ENCODE data around the gene IL1RAP.

DNA sequence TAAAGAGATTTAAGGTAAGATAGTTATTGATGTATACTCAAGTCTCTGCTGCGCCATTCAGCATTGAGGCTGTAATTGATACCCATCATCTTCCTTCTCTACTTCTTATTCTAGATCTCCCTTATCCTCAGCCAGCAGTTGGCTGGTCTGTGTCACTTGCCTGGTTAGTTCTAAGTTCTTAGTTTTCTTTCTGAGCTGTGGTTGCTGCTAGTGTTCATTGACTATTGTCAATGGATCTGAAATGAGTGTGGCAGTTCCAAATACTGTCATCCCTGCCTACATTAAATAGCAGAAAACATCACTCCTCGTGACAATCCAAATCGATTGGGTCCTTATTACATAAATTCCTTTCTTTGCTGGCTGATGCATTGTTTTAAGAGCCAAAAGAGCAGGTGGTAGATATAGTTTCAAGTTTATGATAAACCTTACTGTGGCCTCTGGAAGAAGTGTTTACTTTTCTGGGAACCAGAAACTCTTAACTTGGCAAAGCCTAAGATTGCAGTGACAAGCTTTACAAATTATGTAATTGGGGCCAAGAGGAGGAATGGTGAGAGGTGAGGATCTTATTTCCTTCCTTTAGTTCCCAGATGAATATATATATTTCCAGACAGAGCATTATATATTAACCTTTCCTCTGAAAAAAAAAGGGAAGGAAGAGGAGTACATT, 180.6 kb downstream of the IL1RAP start:
- TF ChIP-seq, protein P1, sequence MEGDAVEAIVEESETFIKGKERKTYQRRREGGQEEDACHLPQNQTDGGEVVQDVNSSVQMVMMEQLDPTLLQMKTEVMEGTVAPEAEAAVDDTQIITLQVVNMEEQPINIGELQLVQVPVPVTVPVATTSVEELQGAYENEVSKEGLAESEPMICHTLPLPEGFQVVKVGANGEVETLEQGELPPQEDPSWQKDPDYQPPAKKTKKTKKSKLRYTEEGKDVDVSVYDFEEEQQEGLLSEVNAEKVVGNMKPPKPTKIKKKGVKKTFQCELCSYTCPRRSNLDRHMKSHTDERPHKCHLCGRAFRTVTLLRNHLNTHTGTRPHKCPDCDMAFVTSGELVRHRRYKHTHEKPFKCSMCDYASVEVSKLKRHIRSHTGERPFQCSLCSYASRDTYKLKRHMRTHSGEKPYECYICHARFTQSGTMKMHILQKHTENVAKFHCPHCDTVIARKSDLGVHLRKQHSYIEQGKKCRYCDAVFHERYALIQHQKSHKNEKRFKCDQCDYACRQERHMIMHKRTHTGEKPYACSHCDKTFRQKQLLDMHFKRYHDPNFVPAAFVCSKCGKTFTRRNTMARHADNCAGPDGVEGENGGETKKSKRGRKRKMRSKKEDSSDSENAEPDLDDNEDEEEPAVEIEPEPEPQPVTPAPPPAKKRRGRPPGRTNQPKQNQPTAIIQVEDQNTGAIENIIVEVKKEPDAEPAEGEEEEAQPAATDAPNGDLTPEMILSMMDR (IDR thresholded peaks at IDR 0.05; ENCODE audit: extremely low read depth in 1 of 2, insufficient read depth in 1 of 2, low read depth in 1 of 2, low read length in 2 of 2) = no peak
- TF ChIP-seq POLR2AphosphoS5 (IDR thresholded peaks at IDR 0.05; ENCODE audit: insufficient read depth, low read depth, low read length) (no peak), POLR2A (IDR thresholded peaks at IDR 0.05; ENCODE audit: low read depth, low read length) (no peak)
- TF ChIP-seq, protein P2, sequence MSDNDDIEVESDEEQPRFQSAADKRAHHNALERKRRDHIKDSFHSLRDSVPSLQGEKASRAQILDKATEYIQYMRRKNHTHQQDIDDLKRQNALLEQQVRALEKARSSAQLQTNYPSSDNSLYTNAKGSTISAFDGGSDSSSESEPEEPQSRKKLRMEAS (IDR thresholded peaks at IDR 0.05; ENCODE audit: insufficient read depth, insufficient read length) = no peak

Data from endothelial cell of umbilical vein (primary cell).